HG02970 (cell line): ENCODE results near the gene ZNF521.

Experiments used
- ATAC-seq: cut with Tn5 transposase; IDR thresholded peaks from one replicate; pipeline ENCODE4 v1.9.1; 2021; ENCODE audit warnings: mild to moderate bottlenecking, moderate library complexity, moderate number of reproducible peaks; ENCODE audit not compliant: unreplicated experiment, low FRiP score

The ZNF521 gene

DNA sequence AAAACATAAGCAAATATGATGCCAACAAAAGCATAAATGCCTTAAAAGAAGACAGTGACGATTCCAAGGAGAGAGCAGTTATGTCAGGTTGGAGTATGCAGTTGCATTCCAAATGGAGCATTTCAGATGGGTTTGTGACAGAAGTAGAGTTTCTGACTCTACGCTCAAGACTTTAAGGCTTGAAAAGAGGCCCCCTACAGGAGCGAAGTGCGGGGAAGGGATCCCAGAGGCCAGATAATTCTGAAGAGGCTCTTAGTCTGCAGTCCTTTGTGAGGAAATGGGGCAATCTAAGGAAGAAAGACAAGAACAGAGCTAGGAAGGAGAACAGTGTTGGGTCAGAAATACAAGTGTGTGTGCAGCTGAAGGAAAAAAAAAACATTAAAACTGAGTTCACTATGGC lies 95.5 kb downstream of the ZNF521 start:
- no peak for ATAC-seq

DNA sequence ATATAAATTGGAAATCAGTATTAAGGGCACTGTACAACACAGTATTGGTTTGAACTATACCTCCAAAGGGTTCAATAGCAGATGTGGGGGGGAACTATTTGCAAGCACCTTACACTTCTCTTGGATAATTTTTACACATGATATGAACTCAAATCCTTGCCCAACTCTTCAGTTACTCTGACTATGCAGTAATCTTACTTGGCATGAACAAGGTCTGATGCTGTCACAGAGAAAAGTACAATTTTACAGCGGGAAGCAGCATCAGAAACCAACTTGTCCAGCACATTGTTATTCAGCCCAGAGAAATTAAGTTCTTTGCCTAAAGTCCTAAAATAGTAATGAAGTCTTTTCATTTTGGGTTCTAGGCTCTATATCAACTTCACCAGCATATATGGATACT lies 98.2 kb downstream of the ZNF521 start:
- ATAC-seq = no peak

DNA sequence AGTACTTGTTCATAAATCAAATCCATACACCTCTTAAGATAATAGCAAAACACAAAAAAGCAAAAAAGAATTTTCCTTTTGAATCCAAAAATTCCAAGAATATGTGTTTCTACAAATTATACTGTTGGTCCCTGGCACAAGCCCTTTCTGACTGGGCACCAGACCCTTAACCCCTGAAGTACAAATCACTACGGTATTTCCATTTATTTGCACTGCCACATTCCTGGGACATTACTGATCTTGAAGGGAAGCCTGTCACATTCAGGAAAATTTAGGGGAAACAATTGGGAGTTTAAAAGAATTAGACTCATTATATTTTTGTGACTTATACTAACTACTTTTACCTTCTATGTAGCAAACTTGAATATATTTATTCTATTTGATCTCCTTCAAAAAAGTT lies 98.8 kb downstream of the ZNF521 start:
- ATAC-seq = no peak

DNA sequence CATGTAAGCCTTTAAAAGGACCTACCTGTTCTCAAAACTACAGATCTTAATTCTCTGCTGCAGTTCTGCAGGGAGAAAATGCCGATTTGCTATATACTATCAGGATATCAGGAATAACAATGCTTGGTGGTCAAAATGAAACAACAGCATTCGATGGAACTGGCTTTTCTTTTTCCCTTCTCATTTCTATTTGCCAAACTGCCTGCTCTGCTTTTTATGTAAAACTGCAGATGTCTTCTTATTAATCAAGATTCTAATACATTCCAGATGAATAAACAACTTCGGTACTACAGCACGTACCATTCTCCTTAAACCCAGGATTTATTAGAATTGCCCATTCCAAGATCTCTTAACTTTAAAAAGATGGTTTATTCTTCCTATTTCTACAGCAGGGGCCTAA lies 100.9 kb downstream of the ZNF521 start:
- ATAC-seq = no peak

DNA sequence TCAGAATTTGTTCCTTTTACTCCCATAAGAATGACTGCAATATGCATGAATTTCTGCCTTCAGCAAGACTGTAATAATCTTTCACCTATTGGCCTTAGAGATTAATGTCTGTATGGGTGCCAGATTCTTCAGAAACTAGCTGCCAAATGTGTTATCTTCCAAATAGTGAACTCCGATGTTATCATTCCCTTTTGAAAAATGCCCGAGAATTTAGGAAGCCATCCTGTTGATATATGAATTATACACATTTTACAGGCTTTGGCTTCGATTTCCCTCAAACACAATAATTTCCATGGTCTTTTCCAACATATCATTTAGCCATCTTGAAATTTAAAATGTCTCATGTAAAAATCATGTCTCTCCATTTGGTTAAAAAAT lies 101.5 kb downstream of the ZNF521 start:
- ATAC-seq = no peak

DNA sequence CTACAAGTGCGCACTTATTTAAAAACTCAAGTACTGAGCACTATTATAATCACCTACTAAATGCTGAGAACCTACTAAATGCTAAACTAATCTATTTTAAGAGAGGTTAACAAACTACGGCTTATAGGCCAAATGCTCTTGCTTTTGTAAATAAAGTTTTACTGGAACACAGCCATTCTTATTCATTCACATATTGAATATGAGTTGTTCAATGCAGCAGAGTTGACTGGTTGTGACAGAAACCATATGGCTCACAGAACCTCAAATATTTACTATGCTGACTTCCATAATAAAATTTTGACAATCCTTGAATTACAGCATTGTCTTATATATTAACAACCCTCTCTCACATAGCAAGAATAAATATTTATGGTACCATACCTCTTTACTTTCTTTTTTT lies 103.2 kb downstream of the ZNF521 start:
- ATAC-seq = no peak

DNA sequence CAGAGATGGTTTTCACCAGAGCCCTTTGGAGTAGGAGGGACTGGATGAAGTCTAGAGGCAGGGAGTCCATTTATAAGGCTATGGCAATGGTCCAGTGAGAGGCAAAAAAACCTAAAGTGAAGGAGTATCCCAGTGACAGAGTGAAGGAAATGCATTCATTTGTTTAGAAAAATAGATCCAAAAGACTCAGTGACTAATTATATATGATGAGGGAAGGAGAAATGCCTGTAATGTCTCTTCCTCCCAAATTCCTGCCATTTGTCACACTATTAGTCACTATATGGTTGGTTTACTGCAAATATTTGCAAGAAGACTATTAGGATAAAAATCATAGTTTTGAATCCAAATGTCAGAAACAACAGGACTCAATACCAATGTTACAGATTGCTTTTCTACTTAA lies 104.2 kb downstream of the ZNF521 start:
- ATAC-seq = no peak

DNA sequence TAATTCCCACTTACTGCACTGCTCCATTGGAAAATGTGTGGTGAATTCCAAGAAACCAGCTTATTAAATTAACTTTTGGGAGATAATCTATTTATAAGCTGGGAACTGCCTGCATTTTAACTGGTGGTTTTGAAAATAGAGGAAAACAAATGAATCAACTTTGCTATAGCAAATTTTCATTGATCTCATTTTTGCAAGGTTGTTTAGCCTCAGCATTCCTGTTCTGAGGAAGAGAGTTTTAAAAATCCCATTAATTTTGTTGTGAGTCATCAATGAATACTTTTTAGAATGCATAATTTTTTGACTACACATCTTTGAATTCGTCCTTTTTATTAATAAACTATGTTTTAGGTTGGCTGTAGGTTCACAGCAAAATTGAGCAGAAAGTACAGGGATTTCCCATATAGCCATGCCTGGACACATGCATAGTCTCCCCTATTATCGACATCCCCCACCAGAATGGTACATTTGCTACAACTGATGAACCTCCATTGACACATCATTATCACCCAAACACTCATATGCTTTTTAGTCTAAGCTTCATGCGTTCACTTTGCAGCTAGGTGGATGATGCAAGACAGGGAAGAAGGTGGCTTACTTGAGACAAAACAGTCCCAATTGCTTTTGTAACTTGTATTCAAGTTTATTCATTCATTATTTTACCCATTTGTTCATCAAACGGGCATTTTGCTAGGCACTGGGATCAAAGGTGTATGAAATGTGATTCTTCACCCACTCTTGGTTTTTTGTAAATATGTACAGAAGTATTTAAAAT lies 106.9 kb downstream of the ZNF521 start:
- no peak for ATAC-seq

DNA sequence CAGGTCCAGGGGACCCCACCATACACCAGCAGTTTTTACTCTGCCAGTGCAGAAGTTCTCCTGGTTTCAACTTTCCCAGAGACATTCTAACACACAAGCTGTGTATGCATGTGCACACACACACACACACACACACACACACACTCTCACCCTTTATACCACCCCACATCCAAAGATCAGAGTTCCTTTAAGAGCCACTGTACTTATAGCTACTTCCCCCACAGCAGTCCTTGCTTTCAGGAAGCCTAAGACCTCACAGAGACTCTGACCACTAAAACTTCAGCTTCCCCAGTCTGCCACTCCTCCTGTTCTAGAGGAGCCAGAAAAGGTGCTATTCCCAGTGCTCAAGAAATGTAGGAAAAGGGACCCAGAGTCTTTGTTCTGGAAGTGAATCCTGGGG lies 107.8 kb downstream of the ZNF521 start:
- no peak for ATAC-seq

DNA sequence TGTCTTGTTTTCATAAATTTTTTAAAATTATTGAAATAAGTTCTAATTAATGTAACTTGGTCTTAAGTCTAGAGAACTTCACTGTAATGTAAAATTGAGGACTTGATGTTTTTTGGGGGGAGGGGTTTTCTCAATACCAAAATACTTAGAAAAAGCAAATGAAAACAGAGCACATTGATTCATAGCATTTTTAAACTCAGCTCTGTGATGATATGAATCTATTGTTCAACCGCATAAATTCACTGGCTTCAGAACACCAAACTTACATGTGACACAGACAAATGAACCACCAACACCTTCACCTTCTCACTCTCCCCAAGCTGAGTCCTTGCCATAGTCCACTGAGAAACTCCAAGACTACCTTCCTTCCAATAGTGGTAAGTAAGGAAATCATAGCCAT lies 108.2 kb downstream of the ZNF521 start:
- ATAC-seq = no peak

DNA sequence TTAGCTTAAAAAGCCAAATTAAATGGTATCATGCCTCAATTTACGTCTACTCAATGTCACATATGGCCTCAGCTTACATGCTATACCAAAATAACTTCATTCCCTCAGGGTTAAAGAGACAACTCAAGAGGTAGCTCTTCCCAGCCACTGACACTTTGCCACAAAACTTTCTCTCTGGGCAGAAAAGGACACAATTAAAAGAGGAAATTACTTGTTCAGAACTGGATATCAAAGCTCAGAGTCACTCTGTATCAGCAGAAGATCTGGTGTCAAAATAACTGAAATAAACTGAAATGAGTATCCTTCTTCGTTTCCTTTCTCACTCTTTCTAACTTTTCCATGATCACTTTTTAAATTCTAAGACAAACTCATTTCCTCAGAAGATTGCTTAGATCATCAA lies 108.7 kb downstream of the ZNF521 start:
- ATAC-seq = no peak

DNA sequence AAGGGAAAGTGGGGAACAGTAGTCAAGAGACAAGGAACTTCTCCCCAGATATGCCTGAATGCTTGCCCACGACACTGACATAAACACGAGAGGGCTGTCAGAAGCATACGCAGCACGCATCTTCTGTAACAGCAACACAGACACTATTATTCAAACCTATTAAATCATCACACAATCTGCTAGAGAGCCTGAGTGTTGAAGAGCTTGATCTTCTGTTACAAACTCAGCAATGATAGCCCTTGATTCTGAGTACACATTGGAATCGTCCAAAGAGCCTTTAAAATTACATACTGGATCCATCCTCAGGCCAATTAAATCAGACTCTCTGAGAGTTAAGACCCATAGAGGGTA lies 111.6 kb downstream of the ZNF521 start:
- no peak for ATAC-seq

DNA sequence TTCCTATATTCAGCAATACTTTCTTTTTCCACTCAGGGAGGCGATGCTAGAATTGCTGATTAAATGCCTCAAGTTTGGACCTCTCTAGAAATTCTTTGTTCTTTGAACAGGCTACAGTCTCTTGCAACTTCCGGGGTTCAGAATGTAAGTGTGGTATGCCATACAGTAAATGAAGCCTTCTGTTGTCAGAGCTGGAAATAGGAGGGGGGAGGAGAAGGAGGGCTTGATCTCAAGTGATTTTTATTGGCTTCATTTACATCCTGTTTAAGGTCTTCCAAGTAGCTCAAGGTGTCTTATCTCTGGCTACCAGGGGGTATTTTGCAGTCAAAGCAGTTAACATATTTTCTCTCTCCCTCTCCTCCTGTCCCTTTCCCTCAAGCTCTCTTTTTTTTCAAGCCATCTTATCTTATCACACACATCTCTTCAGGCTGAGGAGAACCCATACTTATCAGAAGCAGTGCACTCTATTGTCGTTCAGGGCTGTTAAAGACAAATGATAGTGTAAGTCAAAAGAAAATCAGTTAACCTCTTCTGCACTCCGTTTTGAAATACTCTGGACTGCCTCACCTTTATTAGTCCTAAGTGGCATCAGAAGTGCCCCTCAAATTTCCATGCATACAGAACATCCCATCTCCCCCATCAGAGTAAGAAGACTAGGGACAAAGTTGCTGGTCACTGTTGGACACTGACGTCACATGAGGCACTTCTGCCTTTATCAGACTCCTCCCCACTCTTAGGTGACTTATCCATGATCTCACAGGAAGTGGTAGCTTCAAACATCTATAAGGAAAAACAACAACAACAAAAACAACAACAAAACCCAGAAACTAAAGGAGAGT lies 112.2 kb downstream of the ZNF521 start:
- no peak for ATAC-seq

DNA sequence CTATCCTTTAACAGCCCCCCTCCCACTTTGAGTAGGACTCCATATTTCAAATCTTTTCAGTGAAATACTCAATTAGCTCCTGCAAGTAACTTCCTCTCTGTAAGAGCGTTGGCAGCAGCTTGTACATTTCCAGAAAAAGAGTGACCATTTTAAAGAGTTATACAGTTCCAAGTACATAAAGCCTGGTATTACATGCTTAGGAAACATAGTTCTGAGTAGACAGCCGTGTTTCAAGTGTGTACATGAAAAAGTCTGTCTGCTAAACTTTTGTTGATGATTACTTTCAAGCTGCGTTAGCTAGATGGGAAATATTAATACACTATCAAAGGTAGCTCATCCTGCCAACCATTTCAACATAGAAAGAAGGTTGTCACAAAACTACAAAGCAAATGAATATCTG lies 112.8 kb downstream of the ZNF521 start:
- no peak for ATAC-seq

DNA sequence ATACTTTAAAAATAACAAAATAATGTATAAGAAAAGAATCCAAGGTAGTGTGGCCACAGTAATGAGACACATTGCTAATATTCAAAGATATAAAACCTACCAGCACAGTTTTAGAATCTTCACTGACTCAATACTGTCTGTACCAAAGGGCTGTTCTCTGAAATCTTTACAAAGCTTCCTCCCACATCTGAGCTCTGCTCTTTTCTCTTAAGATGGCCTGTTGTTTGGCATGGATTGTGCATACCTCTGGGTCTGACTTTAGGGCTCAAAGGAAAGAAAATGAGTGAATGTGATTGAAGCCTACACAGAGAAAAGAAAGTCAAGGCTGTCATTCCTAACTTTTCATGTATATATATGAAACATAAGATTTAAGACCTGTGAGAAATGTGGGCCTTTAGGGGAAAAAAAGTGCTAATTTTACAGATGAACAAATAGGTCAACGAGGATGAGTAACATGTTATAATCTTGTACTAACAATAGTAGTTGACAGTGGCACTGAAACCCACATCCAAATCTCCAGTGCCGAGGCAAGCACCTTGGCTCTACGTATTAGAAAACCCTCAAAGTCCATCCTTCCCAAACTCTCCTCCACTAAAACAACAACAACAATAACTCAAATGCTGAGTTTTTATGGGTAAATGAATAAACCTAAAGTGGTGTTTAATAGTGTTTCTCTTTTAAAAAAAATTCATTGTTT lies 114.2 kb downstream of the ZNF521 start:
- ATAC-seq = no peak

DNA sequence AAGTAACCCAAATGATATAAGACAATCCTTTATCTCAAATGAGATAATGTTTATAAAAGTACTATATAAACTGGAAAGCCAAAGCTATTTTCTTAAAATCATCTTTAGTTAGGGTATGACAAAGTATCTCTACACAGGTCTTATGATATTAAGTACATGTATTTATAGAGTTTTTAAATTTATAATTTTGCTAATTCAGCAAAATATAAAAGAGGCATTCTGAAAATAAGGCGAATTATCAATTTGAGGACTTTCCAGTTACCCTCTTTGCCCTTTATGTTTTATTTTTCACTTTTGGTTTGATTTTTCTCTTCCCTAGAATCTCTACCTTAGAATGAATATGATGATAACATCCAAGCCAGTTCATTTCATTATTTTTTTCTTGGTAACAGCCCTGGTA lies 115.2 kb downstream of the ZNF521 start:
- ATAC-seq = no peak

DNA sequence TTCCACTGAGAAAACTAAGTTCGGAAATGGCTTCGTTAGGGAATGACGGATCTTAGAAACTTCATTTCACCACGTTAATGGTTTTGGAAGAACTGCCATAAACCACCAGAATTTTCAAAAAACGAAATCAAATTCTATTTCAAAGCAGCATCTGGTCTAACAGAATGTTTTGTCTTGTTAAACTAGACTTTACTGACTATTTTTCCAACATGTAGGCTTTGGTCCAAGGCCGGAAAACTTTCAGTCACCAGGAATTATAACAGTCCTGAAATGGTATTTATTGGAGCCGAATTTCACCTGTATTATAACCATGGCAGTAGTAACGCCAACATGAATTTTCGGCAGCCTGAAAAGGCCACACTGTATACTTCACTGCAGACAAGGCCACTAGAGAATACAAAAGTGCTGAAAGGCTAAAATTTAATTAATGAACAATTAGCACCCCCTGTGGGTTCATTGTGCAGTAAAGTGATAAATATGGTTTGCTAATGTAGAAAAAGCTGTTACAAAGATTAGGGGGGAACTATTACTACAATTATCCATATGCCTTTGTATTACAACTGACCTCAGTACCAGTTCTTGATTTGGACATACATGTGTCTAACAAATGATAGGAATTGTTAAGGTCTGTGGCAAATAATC lies 116.4 kb downstream of the ZNF521 start:
- no peak for ATAC-seq

DNA sequence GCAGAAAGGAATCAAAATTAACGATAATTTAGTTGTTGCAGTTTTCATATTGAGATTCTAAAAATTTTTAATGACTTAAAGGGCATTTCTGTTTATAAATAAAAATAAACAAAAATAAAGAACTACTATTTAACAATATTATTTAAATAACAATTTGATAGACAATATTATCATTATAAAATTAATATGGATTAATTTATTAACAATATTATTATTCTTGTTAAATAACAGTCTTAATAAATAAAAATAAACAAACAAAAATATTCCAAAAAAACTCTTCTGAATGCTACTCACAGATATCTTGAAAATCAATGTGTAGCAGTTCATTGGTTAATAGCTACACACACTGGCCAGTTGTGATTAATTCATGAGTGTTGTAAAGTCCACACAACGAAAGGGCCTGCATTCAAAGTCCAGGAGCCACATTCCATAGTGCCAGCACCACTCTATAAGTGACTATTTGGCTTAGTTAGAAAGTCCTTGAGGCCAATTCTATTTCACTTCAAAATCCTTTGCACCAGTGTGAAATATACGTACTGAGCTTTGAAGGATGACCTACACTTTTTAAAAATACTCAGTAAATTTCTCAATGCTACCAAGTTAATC lies 117.1 kb downstream of the ZNF521 start:
- no peak for ATAC-seq

DNA sequence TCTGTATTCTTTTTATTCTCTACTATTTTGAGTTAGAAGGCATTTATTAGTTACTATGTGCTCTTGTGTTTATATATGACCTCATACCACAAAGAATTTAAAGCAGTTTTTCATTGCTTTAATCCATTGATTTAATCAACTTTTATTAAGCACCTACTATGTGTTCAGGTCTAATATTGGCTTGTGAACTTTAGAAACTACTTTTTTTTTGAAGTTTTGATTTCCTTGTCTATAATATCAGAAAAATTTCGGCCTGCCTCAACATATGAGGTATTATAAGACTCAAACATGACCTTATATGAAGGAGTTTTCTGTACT lies 117.7 kb downstream of the ZNF521 start:
- ATAC-seq = no peak

DNA sequence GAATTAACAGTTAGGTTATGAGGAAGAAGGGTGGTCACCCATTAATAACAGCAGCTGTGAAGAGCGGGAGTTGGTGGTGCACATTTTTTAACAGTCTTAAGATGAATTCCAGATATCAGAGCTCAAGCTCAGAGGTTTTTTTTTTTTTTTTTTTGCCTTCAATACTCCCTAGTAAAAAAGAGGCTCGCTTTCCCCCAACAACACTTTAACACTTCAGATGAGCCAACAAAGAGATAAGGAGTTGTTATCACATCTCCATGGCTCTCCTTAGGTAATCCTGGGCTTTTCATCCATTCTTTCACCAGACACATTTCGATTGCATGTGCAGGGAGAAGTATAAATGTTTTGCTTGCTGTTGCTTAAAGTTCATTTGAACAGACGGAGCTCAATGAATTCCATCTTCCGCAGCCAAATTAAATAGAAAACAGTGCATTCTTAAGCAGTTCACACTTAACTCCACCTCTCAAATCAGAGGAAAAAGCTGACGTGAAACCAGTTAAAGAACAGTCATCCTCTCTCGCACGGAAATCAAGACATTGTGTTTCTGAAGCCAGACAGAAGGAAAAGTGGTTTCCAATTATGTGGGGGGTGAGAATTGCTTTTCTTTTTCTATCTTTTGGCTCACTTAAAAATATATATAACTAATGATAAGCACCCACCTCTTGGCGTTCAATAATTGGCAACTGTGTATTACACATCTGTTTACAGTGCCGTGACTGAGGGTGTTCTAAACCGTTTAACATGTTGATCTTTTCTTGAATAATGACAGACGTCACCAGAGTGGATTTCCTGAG lies 118.2 kb downstream of the ZNF521 start:
- ATAC-seq = no peak
